COLO829 (cell line): ENCODE data around the gene DPY19L3.
"Not testable (repeated sequence)": the region's sequence is repeated elsewhere in the genome, so short reads cannot be mapped to it uniquely, and the experiment has no call there.

Experiments
- DNase-seq: peaks from one replicate; pipeline ENCODE4 v3.0.0; 2012; ENCODE audit warnings: low spot score

DPY19L3 gene

GRCh38 chr19:32498648-32499200 is 93.2 kb downstream of the DPY19L3 start:
- no peak for DNase-seq

- DNase-seq = not testable (repeated sequence)
These were observed 106.9 kb downstream of the DPY19L3 start for GRCh38 chr19:32512498-32512897.

- no peak for DNase-seq
These were observed 113.5 kb downstream of the DPY19L3 start for GRCh38 chr19:32519023-32519422.

GRCh38 chr19:32522967-32523366 is 117.4 kb downstream of the DPY19L3 start:
- no peak for DNase-seq

GRCh38 chr19:32526895-32527294 is 121.3 kb downstream of the DPY19L3 start:
- no peak for DNase-seq

- no peak for DNase-seq
These were observed 125.2 kb downstream of the DPY19L3 start for GRCh38 chr19:32530773-32531172.

GRCh38 chr19:32532233-32532632 is 126.7 kb downstream of the DPY19L3 start:
- no peak for DNase-seq
